Mammary epithelial cell (primary cell): ENCODE data around the gene PROB1.

Experiments
- CTCF ChIP-seq, 2 donors: IDR thresholded peaks in 1 of 2; conservative IDR thresholded peaks in 1 of 2; 2 replicates each; pipeline ENCODE4 v1.5.1; 2011 to 2012; ENCODE audit warnings: inconsistent platforms in 2 of 2, low read length in 2 of 2, mild to moderate bottlenecking in 2 of 2, control low read depth in 1 of 2, low read depth in 1 of 2; ENCODE audit not compliant: insufficient read depth in 1 of 2; ENCODE audit errors: extremely low read depth in 1 of 2
- EZH2 ChIP-seq: IDR thresholded peaks from 2 replicates; pipeline ENCODE4 v1.6.1; 2012; ENCODE audit warnings: low read length, inconsistent platforms, borderline replicate concordance

GRCh38 chr5:139397921-139398320 is 3.0 kb upstream of the PROB1 start:
- TF ChIP-seq CTCF (conservative IDR thresholded peaks at IDR 0.05 in 1 of 2, IDR thresholded peaks at IDR 0.05 in 1 of 2; ENCODE audit: extremely low read depth in 1 of 2, insufficient read depth in 1 of 2, low read depth in 1 of 2, low read length in 2 of 2) (no peak), EZH2 (no peak)
